Liver (tissue), 3 donors: ENCODE results near the gene POU6F2.

Experiments used
- ATF3 ChIP-seq: IDR thresholded peaks from 2 replicates; pipeline ENCODE4 v1.6.1; 2016; ENCODE audit warnings: antibody characterized with exemption
- CTCF ChIP-seq: fragments of 150-350 bp; IDR thresholded peaks from 2 replicates; pipeline ENCODE4 v1.5.1; 2017; ENCODE audit warnings: improper control_type of control experiment, low read depth, low read length; ENCODE audit not compliant: missing input control
- EGR1 ChIP-seq, 2 donors: IDR thresholded peaks; 2 replicates each; pipeline ENCODE4 v1.6.1; 2016 to 2018; ENCODE audit warnings: antibody characterized with exemption in 2 of 2, low read depth in 2 of 2
- HNF4A ChIP-seq, 2 donors: conservative IDR thresholded peaks; 2 replicates each; pipeline ENCODE4 v1.6.1; 2016; ENCODE audit warnings: antibody characterized with exemption in 2 of 2, mild to moderate bottlenecking in 2 of 2
- JUND ChIP-seq, 2 donors: IDR thresholded peaks; 2 replicates each; pipeline ENCODE4 v1.6.1; 2016; ENCODE audit warnings: antibody characterized with exemption in 2 of 2
- MAX ChIP-seq: IDR thresholded peaks from 2 replicates; pipeline ENCODE4 v1.6.1; 2016; ENCODE audit warnings: antibody characterized with exemption
- NR2F2 ChIP-seq: IDR thresholded peaks from 2 replicates; pipeline ENCODE4 v1.6.1; 2016; ENCODE audit warnings: antibody characterized with exemption
- RAD21 ChIP-seq, 2 donors: IDR thresholded peaks; 2 replicates each; pipeline ENCODE4 v1.6.1; 2016; ENCODE audit warnings: antibody characterized with exemption in 2 of 2, mild to moderate bottlenecking in 2 of 2
- REST ChIP-seq: IDR thresholded peaks from 2 replicates; pipeline ENCODE4 v1.6.1; 2016; ENCODE audit warnings: antibody characterized with exemption, mild to moderate bottlenecking
- SP1 ChIP-seq: IDR thresholded peaks from 2 replicates; pipeline ENCODE4 v1.6.1; 2018; ENCODE audit warnings: antibody characterized with exemption, mild to moderate bottlenecking
- TAF1 ChIP-seq: conservative IDR thresholded peaks from 2 replicates; pipeline ENCODE4 v1.6.1; 2016; ENCODE audit warnings: antibody characterized with exemption, mild to moderate bottlenecking
- YY1 ChIP-seq: IDR thresholded peaks from 2 replicates; pipeline ENCODE4 v1.6.1; 2016; ENCODE audit warnings: antibody characterized with exemption, mild to moderate bottlenecking
- ZBTB33 ChIP-seq: IDR thresholded peaks from 2 replicates; pipeline ENCODE4 v1.6.1; 2016; ENCODE audit warnings: antibody characterized with exemption
- donor health status: healthy.
- donor health status: healthy.

- TF ChIP-seq CTCF (no peak), JUND (IDR thresholded peaks at IDR 0.05) (no peak), TAF1 (no peak), REST (no peak), SP1 (no peak), ATF3 (no peak), MAX (no peak), RAD21 (IDR thresholded peaks at IDR 0.05) (no peak), YY1 (no peak), EGR1 (IDR thresholded peaks at IDR 0.05; ENCODE audit: low read depth in 2 of 2) (no peak), NR2F2 (no peak), ZBTB33 (no peak), HNF4A (conservative IDR thresholded peaks at IDR 0.05) (no peak)
These were observed 66.8 kb downstream of the POU6F2 start for GRCh38 chr7:39044489-39044888.
